ENCODE results near the gene MRGPRG.
"Not testable (repeated sequence)": the region's sequence is repeated elsewhere in the genome, so short reads cannot be mapped to it uniquely, and the experiment has no call there.

Gene MRGPRG
- 0 to 0.03 (median 0) reads per million in 18 experiments for total RNA-seq

GRCh38 chr11:3218483-3219280, at the start of gene MRGPRG:
Gene MRGPRG (minus strand): TSS chr11:3218813. CDS start chr11:3218813, 0 bp downstream.
- no peak for DNase-seq

- not testable (repeated sequence) for DNase-seq
Observed at GRCh38 chr11:3262548-3262947, 43.9 kb upstream of the MRGPRG start.

- not testable (repeated sequence) for DNase-seq
Observed at GRCh38 chr11:3261831-3262230, 43.2 kb upstream of the MRGPRG start.

GRCh38 chr11:3257509-3257908, 38.9 kb upstream of the MRGPRG start:
- DNase-seq, result not testable (repeated sequence)

GRCh38 chr11:3255241-3255640, 36.6 kb upstream of the MRGPRG start:
- not testable (repeated sequence) for DNase-seq

GRCh38 chr11:3254773-3255172, 36.2 kb upstream of the MRGPRG start:
- DNase-seq, result not testable (repeated sequence)

- DNase-seq, result no peak
Observed at GRCh38 chr11:3245071-3245470, 26.5 kb upstream of the MRGPRG start.

- DNase-seq, result no peak
Observed at GRCh38 chr11:3243880-3244279, 25.3 kb upstream of the MRGPRG start.

GRCh38 chr11:3237119-3237518, 18.5 kb upstream of the MRGPRG start:
- DNase-seq, result no peak

GRCh38 chr11:3234846-3235245, 16.2 kb upstream of the MRGPRG start:
- DNase-seq, result no peak

GRCh38 chr11:3232956-3233355, 14.3 kb upstream of the MRGPRG start:
- DNase-seq, result no peak

- DNase-seq, result no peak
Observed at GRCh38 chr11:3231851-3232744, 13.5 kb upstream of the MRGPRG start, which contains the start of gene MRGPRE. Gene MRGPRE (minus strand): TSS chr11:3232417. CDS start chr11:3228799, 3,618 bp downstream.

GRCh38 chr11:3231550-3231850, 12.9 kb upstream of the MRGPRG start:
- no peak for DNase-seq

- DNase-seq, result no peak
Observed at GRCh38 chr11:3230636-3231549, 12.3 kb upstream of the MRGPRG start.

- DNase-seq, result no peak
Observed at GRCh38 chr11:3229673-3230630, 11.3 kb upstream of the MRGPRG start.

- no peak for DNase-seq
Observed at GRCh38 chr11:3228445-3228829, 9.8 kb upstream of the MRGPRG start.

- no peak for DNase-seq
Observed at GRCh38 chr11:3227568-3228444, 9.2 kb upstream of the MRGPRG start.

- DNase-seq, result no peak
Observed at GRCh38 chr11:3226846-3227567, 8.4 kb upstream of the MRGPRG start.

All from inflammatory macrophage (primary cell).